Hematopoietic multipotent progenitor cell (in vitro differentiated cells): ENCODE measurements around the gene DLG5. TPM values are rescaled to one million over a fixed set of nuclear protein-coding genes. Genes with fewer than 3 reads are reported as not detected.

ENCODE experiments used
- DNase-seq, 3 donors: peaks; one replicate each; pipeline ENCODE4 v3.0.0-alpha.2; 2011 to 2015; ENCODE audit warnings: low read depth in 2 of 3, low spot score in 2 of 3
- total RNA-seq: library from RNA; depleted of rRNA; stranded (reverse); fragments of >200 nt; gene quantifications from one replicate; pipeline ENCODE4 v1.2.3, GENCODE V29; 2012

DLG5 gene
- total RNA-seq, 1 donor, result 9.2 TPM

DNA sequence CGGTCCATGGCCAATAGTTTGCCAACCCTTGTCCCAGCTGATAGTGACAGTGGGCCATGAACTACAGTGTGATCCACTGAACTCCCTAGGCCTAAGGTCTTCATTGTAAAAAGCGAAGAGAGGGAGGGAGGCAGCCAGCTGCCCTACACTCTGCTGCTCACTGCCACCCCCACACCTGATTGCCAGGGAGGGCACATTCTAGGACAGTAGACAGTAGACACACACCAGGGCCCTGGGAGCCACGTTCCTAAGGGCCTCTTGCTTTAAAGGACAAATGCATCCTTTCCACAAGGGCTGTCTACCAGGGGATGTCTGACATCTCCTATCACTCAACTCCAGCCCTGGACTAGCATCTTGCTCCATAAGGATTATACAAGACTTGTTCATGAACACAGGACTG is 122.2 kb downstream of the DLG5 start:
- DNase-seq, result no peak

DNA sequence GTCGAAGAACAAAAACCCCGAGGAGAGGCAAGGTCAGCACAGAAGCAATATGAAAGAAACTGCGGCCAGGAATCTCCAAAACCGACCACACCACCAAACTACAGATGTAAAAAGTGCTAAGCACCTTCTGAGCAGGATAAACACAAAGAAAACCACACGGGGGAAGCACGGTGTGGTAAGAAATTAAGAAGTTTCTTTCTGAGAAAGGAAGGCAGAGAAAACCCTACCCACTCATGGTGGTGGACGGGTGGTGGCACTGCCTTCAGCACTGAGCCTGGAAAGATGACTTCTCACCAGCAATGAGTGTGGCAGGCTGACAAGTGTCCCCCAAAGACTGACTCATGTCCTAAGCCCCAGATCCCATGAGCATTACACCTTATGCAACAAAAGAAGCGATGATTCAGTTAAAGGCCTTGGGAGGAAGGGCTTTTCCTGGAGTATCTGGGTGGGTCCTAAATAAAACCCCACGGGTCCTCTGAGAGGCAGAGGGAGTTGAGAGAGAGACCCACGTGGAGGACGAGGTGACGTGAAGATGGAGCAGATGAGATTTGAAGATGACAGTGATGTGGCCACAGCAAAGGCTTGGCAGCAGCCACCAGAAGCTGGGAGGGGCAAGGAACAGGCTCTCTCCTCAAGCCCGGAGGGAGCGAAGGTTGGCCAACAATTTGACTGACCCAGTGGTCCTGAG is 124.9 kb downstream of the DLG5 start:
- no peak for DNase-seq

DNA sequence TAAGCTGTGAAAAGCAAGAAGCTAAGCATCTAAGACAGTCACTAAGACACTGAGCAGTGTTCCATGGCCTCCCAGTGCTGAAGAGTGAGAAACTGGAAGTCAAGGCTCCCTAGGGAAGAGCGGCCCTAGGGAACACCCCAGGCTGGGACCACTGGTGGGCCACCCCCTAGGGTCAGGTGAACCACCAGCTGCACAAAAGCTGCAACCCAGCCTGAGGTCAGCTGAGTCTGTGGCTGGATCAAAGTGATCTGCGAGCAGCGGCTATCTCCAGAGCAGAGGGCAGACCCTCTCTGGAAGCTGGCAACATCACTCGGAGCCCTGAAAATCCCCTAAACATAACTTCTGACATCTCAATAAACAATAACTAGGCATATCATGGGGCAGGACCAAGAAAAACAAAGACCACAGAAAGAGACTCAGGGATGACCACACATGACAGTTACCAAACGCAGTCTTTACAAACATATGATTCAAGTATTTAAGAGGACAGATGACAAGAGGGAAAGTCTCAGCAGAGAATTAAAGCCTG is 125.8 kb downstream of the DLG5 start:
- DNase-seq, result no peak

DNA sequence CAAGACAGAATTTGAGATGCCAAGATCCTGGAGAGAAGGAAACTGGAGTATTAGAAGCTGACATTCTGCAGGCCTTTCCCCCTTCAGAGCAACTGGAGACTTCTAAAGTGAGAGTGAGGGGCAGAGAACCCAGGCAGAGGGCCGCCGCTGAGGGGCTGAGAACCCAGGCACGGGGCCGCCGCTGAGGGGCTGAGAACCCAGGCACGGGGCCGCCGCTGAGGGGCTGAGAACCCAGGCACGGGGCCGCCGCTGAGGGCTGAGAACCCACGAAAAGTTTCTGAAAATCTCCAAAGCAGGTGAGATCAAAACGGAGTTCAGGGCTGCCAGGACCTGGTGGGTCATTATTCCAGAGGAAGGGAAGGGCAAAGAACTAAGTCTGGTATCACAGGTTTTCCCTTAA is 126.2 kb downstream of the DLG5 start:
- DNase-seq, result no peak

DNA sequence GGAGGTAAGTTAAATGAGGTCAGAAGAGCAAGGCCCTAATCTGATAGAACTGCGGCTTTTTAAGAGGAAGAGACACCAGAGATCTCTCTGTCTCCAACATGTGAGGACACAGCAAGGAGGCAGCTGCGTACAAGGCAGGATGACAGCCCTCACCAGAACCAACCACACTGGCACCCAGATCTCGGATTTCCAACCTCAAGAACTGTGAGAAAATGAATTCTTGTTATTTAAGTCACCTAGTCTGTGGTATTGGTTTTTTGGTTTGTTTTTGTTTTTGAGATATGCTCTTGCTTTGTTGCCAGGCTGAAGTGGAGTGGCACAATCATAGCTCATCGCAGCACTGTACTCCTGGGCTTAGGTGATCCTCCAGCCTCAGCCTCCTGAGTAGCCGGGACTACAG is 127.2 kb downstream of the DLG5 start:
- DNase-seq, result no peak

DNA sequence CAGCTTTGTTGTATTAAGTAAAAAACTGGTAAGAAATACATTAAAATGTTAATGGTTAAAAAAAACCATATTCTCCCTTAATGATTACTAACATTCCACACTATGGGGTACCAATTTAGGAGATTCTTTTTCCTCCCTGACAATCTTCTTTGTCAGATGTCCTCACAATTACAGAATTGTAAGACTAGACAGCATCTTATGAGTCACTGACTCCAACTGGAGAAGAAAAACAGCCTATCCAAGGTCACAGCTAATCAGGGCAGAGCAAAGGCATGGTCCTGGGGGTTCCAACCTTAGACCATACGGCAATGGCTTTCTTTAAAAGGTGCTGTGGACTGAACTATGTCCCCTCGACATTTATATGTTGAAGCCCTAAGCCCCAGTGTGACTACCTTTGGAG is 127.6 kb downstream of the DLG5 start:
- DNase-seq, result no peak

DNA sequence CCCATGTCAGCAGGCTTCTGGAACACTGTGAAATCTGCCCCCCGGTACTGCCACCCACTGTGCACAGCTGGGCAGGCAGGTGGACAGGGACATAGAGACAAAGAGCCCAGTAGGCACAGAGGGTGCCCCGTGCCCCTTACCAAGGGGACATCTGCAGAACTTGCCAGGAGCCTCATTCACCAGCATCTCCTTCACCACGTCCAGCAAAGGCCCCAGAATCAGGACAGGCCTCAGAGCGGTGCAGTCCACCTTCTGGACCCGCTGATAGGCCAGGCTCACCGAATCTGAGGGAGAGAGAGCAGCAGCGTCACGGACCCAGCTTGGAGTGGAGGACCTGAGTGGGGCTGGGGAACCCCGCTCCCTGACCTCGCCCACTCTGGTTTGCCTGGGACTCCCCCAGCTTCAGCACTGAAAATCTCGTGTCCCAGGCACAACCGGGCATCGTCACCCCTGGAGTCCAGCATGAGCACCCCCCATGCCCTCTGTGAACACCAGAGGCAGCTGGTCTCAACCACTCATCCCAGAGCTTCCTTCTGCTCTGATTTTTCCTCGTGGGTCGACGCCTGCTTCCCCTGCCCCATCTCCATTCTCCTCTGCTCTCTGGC is 130.1 kb downstream of the DLG5 start:
- DNase-seq, result no peak

DNA sequence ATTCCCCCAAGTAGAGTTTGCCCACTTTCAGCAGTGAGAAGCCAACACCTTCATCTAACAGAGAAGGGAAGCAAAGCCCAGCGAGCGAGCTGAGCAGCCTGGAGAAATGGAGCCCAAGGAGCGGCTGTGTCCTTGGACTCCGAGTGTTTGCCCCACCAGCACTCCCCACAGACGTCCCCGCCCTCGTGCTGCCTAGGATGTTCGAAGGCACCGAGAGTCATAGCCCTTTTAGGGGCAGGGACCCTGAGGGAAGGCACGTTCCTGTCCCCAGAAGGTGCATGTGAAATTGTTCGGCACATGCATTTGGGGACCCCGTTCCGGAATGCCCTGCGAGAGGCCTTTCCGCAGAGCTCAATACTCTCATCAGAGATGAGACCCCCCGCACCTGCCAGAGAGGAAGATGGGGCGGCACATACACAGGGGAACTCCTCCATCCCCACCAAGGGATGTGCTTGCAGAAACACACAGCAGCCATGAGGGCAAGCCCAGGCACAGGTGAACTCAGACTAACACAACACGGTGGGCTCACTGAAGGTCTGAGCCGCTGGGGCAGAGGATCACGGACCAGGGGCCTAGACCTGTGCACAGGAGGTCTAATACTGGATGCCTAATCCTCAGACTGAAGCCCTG is 131.0 kb downstream of the DLG5 start:
- DNase-seq, result no peak

DNA sequence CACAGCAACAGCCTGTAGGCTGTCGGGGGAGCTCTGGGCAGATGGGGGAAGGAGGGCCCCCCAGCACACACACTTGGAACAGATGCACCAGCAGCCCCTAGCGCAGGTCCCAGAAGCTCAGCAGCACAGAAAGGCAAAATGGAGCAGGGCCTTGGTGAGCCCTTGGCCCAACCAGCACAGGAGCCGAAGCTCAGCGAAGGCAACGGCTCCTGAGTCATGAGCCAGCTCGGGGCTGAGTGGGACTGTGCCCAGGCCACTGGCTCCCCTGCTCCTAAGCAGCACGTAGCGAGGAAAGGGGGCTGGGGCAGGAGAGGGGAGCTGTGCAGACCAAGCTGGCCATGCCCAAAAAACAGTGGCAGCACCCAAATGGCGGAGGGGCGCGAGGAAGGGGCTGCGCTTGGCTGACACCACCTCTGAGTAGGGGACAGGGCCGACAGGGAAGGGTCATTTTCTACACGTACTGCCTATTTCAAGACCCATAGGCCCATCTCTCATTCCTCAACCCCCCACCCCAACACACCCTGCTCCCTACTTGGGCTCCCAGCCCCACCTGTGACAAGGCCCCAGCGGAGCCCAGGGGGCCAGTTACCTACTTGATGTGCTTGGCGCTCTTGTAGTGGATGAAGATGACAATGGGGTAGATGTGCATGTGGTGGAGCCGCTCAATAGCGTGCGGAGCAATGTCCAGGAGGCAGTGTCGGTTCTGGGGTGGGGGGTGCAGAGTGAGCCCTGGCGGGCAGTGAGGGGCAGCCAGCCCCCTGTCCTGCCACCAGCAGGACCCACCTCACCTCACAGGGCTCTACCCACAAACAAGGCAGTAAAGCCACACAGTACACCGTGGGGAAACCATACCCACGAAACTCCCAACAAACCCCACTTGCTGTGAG is 132.1 kb downstream of the DLG5 start:
- no peak for DNase-seq

DNA sequence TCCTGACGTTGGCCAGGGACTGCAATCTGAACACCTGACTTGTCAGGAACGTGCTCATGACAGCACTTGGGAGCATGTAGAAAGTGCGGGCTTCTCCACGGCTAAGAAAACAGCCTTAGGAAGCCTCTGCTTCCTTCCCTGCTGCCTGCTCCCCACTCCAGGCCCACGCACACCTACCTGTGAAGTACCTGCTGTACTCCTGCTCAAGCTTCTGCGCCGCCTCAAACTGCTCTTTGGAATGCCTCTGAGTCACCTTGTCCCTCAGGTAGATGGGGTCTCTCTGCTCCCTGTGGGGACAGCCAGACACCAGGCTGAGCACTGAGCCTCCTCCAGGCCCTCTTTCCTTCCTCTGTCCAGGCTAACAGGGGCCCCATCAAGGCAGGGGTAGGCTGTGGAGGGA is 132.7 kb downstream of the DLG5 start:
- no peak for DNase-seq

DNA sequence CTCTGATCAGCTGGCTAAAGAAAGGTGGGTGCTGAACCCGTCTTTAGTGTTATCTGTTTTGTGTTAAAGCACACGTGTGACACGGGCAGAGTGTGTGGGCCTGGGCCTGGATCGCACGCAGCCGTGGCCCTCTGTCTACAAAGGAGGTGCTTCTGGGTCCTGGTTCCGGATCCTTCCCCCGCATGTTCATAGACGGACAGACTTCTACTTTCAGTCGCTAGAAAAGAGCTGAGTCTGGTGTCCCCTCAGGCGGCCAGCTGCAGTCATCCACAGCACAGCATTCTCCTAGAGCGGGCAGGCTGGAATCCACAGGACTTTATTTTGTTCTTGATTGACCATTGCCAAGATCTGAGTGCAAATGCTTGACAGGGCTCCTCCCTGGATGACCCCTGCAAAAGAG is 134.4 kb downstream of the DLG5 start:
- no peak for DNase-seq

DNA sequence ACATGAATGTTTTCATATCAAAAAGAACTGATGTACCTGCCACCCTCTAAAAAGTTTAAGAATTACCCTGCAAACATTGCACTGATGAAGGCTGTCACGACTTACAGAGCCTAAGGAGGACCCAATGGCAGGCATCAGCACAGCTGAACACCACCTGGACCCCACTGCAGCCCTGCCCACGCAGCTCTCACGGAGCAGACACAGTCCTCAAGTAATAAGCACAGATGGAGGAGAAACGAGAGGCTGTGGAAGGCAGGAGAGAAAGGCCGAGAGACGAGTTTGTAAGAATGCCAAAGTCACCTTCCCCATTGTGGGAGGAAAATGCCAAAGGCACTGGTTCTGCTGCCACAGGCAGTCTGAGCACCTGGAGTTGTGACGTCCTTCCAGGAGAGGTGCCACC is 135.0 kb downstream of the DLG5 start:
- no peak for DNase-seq

DNA sequence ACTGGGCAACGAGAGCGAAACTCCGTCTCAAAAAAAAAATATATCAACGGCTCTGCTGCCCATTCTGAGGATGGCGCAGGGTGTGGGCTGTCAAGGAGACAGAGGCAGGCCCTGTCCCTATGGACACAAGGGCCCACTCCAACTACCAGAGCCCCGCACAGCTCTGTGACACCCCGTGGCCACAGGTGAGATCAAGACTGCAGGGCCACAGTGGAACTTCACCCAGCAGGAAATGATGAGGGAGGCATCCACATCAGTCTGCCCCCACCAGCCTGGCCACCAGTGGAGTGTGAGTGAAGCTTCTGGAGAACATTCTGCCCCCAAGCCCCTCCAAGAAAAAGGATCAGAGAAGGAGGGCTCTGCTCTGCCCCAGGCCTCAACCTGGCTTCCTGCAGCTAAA is 136.7 kb downstream of the DLG5 start:
- DNase-seq, result no peak

DNA sequence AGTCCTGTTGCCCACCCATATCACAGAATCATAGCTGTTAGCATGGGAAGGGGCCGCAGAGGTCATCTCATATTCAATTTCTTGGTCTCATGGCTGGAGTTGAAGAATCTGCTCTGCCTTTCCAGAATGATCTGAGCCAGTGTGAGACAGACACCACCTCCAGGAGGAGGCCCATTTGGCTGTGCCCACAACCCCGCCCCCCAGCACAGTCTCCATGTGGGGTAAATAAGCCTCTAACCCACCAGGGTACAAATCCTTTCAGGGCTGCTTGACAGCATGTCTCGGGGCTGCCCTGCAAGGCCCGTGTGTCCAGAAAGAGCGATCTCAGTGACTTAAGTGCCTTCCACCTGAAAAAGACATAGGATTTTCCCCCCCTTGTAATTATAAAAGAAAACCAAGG is 137.5 kb downstream of the DLG5 start:
- DNase-seq, result no peak

DNA sequence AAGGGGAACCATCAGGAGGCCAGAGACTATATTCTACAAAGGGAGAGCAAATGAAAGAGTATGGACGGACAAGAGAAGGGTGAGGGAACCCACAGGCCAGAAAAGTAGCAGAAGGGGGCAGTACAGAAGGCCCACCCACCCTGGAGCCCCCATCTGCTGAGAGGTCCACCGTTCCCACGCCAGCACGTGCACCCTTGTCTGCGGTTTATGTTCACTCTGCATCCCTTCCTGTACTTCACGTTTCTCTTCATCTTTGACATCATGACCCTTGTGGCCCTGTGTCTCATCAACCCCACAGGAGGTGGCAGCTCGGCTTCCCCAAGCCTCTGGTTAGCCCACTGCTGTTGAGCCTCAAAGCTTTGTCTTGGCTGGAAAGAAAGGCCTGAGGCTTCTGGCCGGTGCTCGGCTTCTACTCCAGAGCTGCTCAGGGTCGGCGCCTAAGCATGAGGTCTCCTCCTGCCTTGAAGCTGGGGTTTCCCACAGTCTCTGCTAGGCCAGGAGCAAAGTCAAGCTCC is 138.0 kb downstream of the DLG5 start:
- DNase-seq, result no peak

DNA sequence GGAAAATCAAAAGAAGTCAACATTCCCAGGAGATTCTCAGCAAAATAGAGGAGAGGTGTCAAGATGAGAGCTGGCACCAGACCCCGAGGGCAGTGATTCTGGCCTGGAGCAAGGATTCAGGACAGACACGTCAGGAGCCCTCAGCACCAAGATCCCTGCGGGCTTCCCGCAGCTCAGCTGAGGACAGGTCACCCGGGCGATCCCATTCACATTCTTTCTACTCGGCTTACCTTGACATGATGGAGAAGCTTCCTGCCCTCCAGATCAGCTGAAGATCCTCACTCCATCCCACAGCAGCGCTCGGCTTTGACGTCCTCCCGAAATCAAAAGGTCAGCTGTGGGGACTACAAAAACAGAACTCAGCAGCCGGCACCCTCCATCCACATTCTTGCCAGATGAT is 139.1 kb downstream of the DLG5 start:
- DNase-seq, result no peak

DNA sequence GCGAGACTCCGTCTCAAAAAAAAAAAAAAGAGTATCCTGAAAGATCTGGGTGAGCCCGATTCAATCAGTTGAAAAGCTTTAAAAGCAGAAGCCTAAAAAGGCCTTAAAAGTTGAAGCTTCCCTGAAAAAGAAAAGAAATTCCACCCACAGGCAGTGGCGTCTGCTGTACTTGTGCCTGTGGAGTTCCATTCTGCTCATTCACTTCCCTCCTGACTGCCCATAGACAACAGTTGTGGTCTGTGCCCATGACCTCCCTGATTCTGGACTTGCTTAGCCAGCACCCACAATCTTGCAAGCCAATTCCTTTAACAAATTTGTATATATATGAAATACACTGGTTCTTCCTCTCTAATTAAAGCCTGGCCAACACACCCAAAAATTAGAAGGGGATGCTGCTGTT is 141.7 kb downstream of the DLG5 start:
- DNase-seq, result no peak

DNA sequence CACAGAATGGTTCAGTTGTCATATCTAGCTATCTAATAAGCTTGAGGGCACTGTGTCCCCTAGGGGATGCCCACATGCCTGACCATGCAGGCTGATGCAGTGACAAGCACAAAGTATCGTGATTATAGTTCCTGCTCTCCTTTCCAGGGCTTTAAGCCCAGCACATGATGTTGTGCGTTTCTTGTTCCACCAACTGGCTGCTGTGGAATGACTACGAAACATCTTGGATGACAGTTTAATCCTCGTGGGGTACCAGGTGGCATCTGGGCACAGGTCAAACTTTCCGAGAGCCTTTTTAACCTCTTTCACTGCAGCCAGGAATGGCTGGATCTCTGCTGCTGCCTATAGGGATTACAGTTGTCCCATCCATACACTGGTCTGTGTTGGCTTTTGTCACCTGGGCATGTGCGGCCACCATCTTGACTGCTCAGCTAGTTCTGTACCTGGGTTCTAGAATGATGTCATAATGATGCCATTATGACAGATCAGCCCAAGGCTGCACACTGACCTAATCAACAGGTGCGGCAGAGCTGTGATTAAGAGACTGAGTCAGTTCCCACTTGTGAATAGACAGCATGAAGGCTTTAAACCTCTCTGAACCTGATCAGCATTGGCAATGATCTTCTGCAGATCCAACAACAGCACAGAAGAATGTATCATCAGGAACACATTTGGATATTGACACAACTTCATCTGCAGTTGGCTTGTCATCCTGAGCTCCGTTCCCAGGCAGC is 144.1 kb downstream of the DLG5 start:
- DNase-seq, result no peak

DNA sequence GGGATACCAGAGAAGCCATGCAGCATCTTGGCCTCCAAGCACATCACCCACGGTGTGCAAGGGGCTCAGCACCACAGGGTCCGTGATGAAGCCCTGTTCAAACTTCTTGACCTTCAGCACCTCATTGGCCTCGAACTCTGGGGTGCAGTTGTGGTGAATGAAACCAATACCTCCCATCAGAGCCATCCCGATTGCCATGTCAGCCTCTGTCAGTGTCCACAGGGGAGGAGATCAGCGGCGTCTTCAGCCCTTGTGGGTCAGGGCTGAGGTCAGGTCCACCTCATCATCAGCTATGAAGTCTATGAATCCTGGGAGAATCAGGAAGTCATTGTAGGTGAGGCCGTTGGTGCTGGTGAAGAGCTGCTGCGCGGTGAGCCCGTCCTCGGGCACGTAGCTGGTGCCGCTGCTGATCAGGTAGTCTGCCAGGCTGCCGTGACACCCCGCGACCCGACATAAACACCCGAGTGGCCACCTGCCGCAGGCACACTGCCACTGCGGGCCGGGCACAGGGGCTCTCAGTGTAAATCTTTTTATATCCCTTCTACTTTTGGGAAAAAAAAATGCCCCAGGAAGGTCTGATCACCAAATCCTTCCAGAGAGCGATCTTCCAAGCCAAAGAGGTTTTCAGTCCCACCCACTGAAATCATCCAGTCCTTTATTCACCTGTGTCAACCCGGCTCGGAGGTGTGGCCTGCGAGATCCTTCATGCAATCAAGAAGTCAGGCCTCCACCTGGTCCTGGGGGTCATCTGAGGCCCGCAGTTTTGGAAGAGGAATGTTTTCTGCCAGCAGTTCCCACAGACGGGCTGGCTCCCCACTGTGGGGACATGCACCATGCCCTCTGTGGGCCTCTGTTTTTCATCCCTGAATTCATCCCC is 144.9 kb downstream of the DLG5 start:
- no peak for DNase-seq
